ENCODE measurements around the gene KIF25.

DNA sequence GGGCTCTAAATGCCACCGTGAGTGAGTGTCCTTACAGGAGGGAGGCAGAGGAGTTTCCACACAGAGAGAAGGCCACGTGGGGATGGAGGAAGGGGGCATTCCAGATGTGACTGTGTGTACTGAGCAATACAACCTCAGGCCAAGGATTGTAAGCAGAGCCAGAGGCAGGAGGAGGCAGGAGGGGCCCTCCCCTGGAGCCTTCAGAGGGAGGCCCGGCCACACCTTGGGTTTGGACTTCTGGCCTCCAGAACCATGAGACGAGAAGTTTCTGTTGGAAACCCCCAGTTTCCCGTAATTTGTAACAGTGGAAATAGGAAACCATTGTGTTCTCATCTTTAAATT, 9.3 kb upstream of the KIF25 start:
- TF ChIP-seq, protein P1, sequence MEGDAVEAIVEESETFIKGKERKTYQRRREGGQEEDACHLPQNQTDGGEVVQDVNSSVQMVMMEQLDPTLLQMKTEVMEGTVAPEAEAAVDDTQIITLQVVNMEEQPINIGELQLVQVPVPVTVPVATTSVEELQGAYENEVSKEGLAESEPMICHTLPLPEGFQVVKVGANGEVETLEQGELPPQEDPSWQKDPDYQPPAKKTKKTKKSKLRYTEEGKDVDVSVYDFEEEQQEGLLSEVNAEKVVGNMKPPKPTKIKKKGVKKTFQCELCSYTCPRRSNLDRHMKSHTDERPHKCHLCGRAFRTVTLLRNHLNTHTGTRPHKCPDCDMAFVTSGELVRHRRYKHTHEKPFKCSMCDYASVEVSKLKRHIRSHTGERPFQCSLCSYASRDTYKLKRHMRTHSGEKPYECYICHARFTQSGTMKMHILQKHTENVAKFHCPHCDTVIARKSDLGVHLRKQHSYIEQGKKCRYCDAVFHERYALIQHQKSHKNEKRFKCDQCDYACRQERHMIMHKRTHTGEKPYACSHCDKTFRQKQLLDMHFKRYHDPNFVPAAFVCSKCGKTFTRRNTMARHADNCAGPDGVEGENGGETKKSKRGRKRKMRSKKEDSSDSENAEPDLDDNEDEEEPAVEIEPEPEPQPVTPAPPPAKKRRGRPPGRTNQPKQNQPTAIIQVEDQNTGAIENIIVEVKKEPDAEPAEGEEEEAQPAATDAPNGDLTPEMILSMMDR (conservative IDR thresholded peaks at IDR 0.05): no peak
- no peak for TF ChIP-seq EZH2 (IDR thresholded peaks at IDR 0.05; ENCODE audit: low read depth)
